SK-N-SH (cell line): ENCODE measurements around the gene MEA1. TPM values are rescaled to one million over a fixed set of nuclear protein-coding genes. Genes with fewer than 3 reads are reported as not detected.

ENCODE experiments used
- CTCF ChIA-PET: fragments of 300-600, 350-600 bp; formaldehyde crosslinking; extraction: SDS; loops from one replicate; lab custom pipeline; 2021; lab: Yijun Ruan, JAX
- POLR2A ChIA-PET: fragments of 350-600 bp; sonication (Branson Sonifier 250); formaldehyde crosslinking; extraction: SDS; loops from one replicate; lab custom pipeline; 2020; ENCODE audit warnings: antibody characterized with exemption, inconsistent platforms; lab: Yijun Ruan, JAX
- DNase-seq: peaks from one replicate; pipeline ENCODE4 v3.0.0; 2012
- H2AFZ ChIP-seq: fragments of 200-600 bp; sonication (generic); 2 replicates; pipeline ENCODE4 v1.8.1; 2016; ENCODE audit warnings: antibody characterized with exemption, mild to moderate bottlenecking, low read depth
- H3F3A ChIP-seq: fragments of 200-600 bp; sonication (generic); replicated peaks from 2 replicates; pipeline ENCODE3; 2016; ENCODE audit warnings: antibody characterized with exemption, mild to moderate bottlenecking; ENCODE audit not compliant: insufficient read depth
- H3K27ac ChIP-seq, 2 experiments: fragments of 200-500 bp in 1 of 2; fragments of 200-600 bp in 1 of 2; sonication (Bioruptor generic) in 1 of 2; sonication (generic), shearing (Covaris generic) in 1 of 2; 2 replicates each; pipeline versions ENCODE4 v1.5.1 to v1.6.1; 2014 to 2016; ENCODE audit warnings: low read depth in 2 of 2, inconsistent platforms in 1 of 2, low read length in 1 of 2, mild to moderate bottlenecking in 1 of 2, mixed read lengths in 1 of 2
- H3K27me3 ChIP-seq: fragments of 200-600 bp; sonication (generic), shearing (Covaris generic); 2 replicates; pipeline ENCODE4 v1.6.1; 2016; ENCODE audit warnings: mixed run types; ENCODE audit not compliant: insufficient read depth
- H3K36me3 ChIP-seq, 2 experiments: fragments of 200-500 bp in 1 of 2; fragments of 200-600 bp in 1 of 2; sonication (Bioruptor generic) in 1 of 2; sonication (generic) in 1 of 2; replicated peaks in 1 of 2; 2 replicates each; pipeline versions ENCODE3 to v1.5.1; 2014 to 2016; ENCODE audit warnings: low read length in 1 of 2, mild to moderate bottlenecking in 1 of 2; ENCODE audit not compliant: insufficient read depth in 2 of 2, control insufficient read depth in 1 of 2
- H3K4me1 ChIP-seq, 2 experiments: fragments of 200-500 bp in 1 of 2; fragments of 200-600 bp in 1 of 2; sonication (Bioruptor generic) in 1 of 2; sonication (generic), shearing (Covaris generic) in 1 of 2; 2 replicates each; pipeline versions ENCODE4 v1.5.1 to v1.6.1; 2014 to 2016; ENCODE audit warnings: low read depth in 1 of 2, low read length in 1 of 2, mixed run types in 1 of 2; ENCODE audit not compliant: insufficient read depth in 2 of 2, control insufficient read depth in 1 of 2
- H3K4me2 ChIP-seq: fragments of 200-600 bp; sonication (generic), shearing (Covaris generic); 2 replicates; pipeline ENCODE4 v1.6.1; 2017; ENCODE audit warnings: mixed run types
- H3K4me3 ChIP-seq, 2 experiments: fragments of 200-500 bp in 1 of 2; fragments of 200-600 bp in 1 of 2; sonication (Bioruptor generic) in 1 of 2; sonication (generic), shearing (Covaris generic) in 1 of 2; 2 replicates each; pipeline versions ENCODE4 v1.5.1 to v1.8.1; 2014 to 2016; ENCODE audit warnings: low read depth in 2 of 2, inconsistent platforms in 1 of 2, low read length in 1 of 2, mild to moderate bottlenecking in 1 of 2, mixed read lengths in 1 of 2, moderate library complexity in 1 of 2
- H3K79me2 ChIP-seq: fragments of 200-600 bp; sonication (generic); 2 replicates; pipeline ENCODE4 v1.8.1; 2017; ENCODE audit warnings: mild to moderate bottlenecking; ENCODE audit not compliant: insufficient read depth
- H3K9ac ChIP-seq: fragments of 200-600 bp; sonication (generic); 2 replicates; pipeline ENCODE4 v1.6.1; 2017; ENCODE audit warnings: mixed run types
- H3K9me2 ChIP-seq: fragments of 200-600 bp; sonication (generic); 2 replicates; pipeline ENCODE4 v1.6.1; 2017; ENCODE audit warnings: mixed run types
- H3K9me3 ChIP-seq: fragments of 200-600 bp; sonication (generic); 2 replicates; pipeline ENCODE4 v1.6.1; 2017; ENCODE audit warnings: mixed run types, mild to moderate bottlenecking, moderate library complexity
- H4K20me1 ChIP-seq: fragments of 200-600 bp; sonication (generic); 2 replicates; pipeline ENCODE4 v1.6.1; 2017; ENCODE audit warnings: mild to moderate bottlenecking, mixed run types; ENCODE audit not compliant: insufficient read depth
- FOSL2 ChIP-seq: IDR thresholded peaks from 2 replicates; pipeline ENCODE4 v1.4.0; 2012; ENCODE audit warnings: low read depth, mild to moderate bottlenecking, moderate library complexity, borderline replicate concordance
- FOXJ3 ChIP-seq: sonication (generic); formaldehyde crosslinking; IDR thresholded peaks from 2 replicates; pipeline ENCODE4 v1.5.1; 2020; ENCODE audit warnings: mild to moderate bottlenecking, missing genetic modification reagents
- FOXM1 ChIP-seq: IDR thresholded peaks from 2 replicates; pipeline ENCODE4 v1.4.0; 2012; ENCODE audit warnings: low read depth, mild to moderate bottlenecking
- GABPA ChIP-seq: IDR thresholded peaks from 2 replicates; pipeline ENCODE4 v1.4.0; 2012; ENCODE audit warnings: low read depth, mild to moderate bottlenecking
- GATA2 ChIP-seq: sonication (generic); formaldehyde crosslinking; IDR thresholded peaks from 2 replicates; pipeline ENCODE4 v1.5.0; 2020; ENCODE audit warnings: mild to moderate bottlenecking, missing genetic modification reagents
- MEF2A ChIP-seq: IDR thresholded peaks from 2 replicates; pipeline ENCODE4 v1.4.0; 2012; ENCODE audit warnings: low read depth, borderline replicate concordance
- MXI1 ChIP-seq: IDR thresholded peaks from 2 replicates; pipeline ENCODE4 v1.6.1; 2012; ENCODE audit warnings: mild to moderate bottlenecking, low read depth, low read length, improper control_type of control experiment
- POLR2AphosphoS5 ChIP-seq: IDR thresholded peaks from 2 replicates; pipeline ENCODE4 v1.6.1; 2012; ENCODE audit warnings: low read depth, low read length
- RCOR1 ChIP-seq: fragments of 150-350 bp; IDR thresholded peaks from 2 replicates; pipeline ENCODE4 v1.6.1; 2017; ENCODE audit warnings: antibody characterized with exemption, low read length
- RFX5 ChIP-seq: IDR thresholded peaks from 2 replicates; pipeline ENCODE4 v1.6.1; 2012; ENCODE audit warnings: mild to moderate bottlenecking, improper control_type of control experiment, low read length
- SIN3A ChIP-seq: IDR thresholded peaks from 2 replicates; pipeline ENCODE4 v1.6.1; 2012; ENCODE audit warnings: low read depth, mild to moderate bottlenecking, low read length, moderate library complexity, borderline replicate concordance
- TCF12 ChIP-seq: IDR thresholded peaks from 2 replicates; pipeline ENCODE4 v1.4.0; 2012
- YY1 ChIP-seq: IDR thresholded peaks from 2 replicates; pipeline ENCODE4 v1.4.0; 2012; ENCODE audit warnings: low read depth, mild to moderate bottlenecking
- WGBS: methylation state at CpG from one replicate; pipeline ENCODE4 v1.1.6; 2017; ENCODE audit warnings: low lambda C conversion rate; 5-methylcytosine and 5-hydroxymethylcytosine counted together
- polyA plus RNA-seq, 3 experiments: library from polyadenylated mRNA; depleted of rRNA; stranded (reverse); fragments of >200 nt; gene quantifications; 2 replicates each; pipeline ENCODE4 v1.2.3, GENCODE V29; 2012
- TF ChIP-seq, protein P1 (sequence below): fragments of 200-600 bp; sonication (generic); IDR thresholded peaks from 2 replicates; pipeline ENCODE4 v1.6.1; 2017; ENCODE audit warnings: antibody characterized with exemption, mild to moderate bottlenecking, moderate library complexity
- TF ChIP-seq, protein P2 (sequence below): IDR thresholded peaks from 2 replicates; pipeline ENCODE4 v1.4.0; 2012; ENCODE audit warnings: low read depth, borderline replicate concordance
- TF ChIP-seq, protein P3 (sequence below): fragments of 150-350 bp; IDR thresholded peaks from 2 replicates; pipeline ENCODE4 v1.6.1; 2016; ENCODE audit warnings: mild to moderate bottlenecking, low read depth, low read length
- TF ChIP-seq, protein P4 (sequence below): fragments of 150-350 bp; IDR thresholded peaks from 2 replicates; pipeline ENCODE4 v1.6.1; 2017; ENCODE audit warnings: antibody characterized with exemption, low read length, low read depth, borderline replicate concordance

MEA1 gene
- polyA plus RNA-seq, 1 of the 3 experiments (the other 2 are of a cell fraction): 171 TPM

DNA sequence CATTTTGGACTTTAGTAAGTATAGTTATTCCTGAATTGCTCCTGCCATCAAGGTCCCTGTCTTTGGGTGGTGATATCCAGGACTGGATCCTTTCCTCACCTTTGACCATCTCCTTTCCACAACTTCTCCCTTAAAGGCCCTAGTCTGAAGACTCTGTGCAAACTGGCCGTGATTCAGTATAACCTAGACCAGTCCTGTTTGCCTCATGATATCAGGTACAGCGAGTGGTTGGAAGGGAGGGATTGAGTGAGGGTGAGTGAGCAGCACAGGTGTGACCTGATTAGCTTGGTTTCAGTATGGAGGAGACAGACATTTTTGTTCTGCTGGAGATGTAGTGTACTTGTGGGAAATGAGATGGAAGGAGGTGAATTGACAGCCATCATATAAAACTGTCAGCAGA is 5.4 kb upstream of the MEA1 start:
- 93% methylated on average over 2 of the region's 2 CpGs for WGBS
- no peak for DNase-seq
- peaks cover 12 to 36% of the 10 kb centered on the region in 2 experiments; a peak in 3 of 4 replicates for H3K4me1 ChIP-seq
- no peaks in the 10 kb centered on the region for H3K27me3 ChIP-seq
- no peaks in the 10 kb centered on the region for H3K9me3 ChIP-seq
- CTCF ChIA-PET: no interaction called here
- H3F3A ChIP-seq: peaks cover 28% of the 10 kb centered on the region
- H3K79me2 ChIP-seq: peaks cover 74% of the 10 kb centered on the region
- no peaks in the 10 kb centered on the region for H3K9me2 ChIP-seq
- POLR2A ChIA-PET: no interaction called here
- no peak overlapping the region for H3K4me3 ChIP-seq
- TF ChIP-seq, protein P1, sequence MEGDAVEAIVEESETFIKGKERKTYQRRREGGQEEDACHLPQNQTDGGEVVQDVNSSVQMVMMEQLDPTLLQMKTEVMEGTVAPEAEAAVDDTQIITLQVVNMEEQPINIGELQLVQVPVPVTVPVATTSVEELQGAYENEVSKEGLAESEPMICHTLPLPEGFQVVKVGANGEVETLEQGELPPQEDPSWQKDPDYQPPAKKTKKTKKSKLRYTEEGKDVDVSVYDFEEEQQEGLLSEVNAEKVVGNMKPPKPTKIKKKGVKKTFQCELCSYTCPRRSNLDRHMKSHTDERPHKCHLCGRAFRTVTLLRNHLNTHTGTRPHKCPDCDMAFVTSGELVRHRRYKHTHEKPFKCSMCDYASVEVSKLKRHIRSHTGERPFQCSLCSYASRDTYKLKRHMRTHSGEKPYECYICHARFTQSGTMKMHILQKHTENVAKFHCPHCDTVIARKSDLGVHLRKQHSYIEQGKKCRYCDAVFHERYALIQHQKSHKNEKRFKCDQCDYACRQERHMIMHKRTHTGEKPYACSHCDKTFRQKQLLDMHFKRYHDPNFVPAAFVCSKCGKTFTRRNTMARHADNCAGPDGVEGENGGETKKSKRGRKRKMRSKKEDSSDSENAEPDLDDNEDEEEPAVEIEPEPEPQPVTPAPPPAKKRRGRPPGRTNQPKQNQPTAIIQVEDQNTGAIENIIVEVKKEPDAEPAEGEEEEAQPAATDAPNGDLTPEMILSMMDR: no peak
- TF ChIP-seq, protein P2, sequence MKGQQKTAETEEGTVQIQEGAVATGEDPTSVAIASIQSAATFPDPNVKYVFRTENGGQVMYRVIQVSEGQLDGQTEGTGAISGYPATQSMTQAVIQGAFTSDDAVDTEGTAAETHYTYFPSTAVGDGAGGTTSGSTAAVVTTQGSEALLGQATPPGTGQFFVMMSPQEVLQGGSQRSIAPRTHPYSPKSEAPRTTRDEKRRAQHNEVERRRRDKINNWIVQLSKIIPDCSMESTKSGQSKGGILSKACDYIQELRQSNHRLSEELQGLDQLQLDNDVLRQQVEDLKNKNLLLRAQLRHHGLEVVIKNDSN: no peak
- no peak for TF ChIP-seq FOSL2
- TF ChIP-seq GATA2: no peak
- TF ChIP-seq TCF12: no peak
- no peak for TF ChIP-seq FOXM1
- no peak for TF ChIP-seq MEF2A
- no peak for TF ChIP-seq FOXJ3 (CRISPR knock-in tag)
- TF ChIP-seq SIN3A: no peak
- TF ChIP-seq RCOR1: no peak
- TF ChIP-seq GABPA: no peak
- no peak for TF ChIP-seq MXI1
- no peak for TF ChIP-seq YY1
- TF ChIP-seq POLR2AphosphoS5: no peak
- TF ChIP-seq, protein P3, sequence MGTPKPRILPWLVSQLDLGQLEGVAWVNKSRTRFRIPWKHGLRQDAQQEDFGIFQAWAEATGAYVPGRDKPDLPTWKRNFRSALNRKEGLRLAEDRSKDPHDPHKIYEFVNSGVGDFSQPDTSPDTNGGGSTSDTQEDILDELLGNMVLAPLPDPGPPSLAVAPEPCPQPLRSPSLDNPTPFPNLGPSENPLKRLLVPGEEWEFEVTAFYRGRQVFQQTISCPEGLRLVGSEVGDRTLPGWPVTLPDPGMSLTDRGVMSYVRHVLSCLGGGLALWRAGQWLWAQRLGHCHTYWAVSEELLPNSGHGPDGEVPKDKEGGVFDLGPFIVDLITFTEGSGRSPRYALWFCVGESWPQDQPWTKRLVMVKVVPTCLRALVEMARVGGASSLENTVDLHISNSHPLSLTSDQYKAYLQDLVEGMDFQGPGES: no peak
- TF ChIP-seq, protein P4, sequence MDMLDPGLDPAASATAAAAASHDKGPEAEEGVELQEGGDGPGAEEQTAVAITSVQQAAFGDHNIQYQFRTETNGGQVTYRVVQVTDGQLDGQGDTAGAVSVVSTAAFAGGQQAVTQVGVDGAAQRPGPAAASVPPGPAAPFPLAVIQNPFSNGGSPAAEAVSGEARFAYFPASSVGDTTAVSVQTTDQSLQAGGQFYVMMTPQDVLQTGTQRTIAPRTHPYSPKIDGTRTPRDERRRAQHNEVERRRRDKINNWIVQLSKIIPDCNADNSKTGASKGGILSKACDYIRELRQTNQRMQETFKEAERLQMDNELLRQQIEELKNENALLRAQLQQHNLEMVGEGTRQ: no peak
- no peak for TF ChIP-seq RFX5
- no peak overlapping the region for H3K9ac ChIP-seq
- peaks cover 16% of the 10 kb centered on the region for H4K20me1 ChIP-seq
- no peak overlapping the region for H3K4me2 ChIP-seq
- H3K27ac ChIP-seq: no peak overlapping the region
- peaks cover 32 to 40% of the 10 kb centered on the region in 2 experiments for H3K36me3 ChIP-seq
- no peak overlapping the region for H2AFZ ChIP-seq
